ENCODE data around the gene ALKBH3. TPM values are rescaled to one million over a fixed set of nuclear protein-coding genes. Genes with fewer than 3 reads are reported as not detected.
A peak's percentile ranks its signal among the peaks of the same experiment; 100 is the strongest.

ALKBH3 gene
- total RNA-seq, 6 experiments from 2014 or later: 24.0 to 35.9 (median 31.5) TPM

DNA sequence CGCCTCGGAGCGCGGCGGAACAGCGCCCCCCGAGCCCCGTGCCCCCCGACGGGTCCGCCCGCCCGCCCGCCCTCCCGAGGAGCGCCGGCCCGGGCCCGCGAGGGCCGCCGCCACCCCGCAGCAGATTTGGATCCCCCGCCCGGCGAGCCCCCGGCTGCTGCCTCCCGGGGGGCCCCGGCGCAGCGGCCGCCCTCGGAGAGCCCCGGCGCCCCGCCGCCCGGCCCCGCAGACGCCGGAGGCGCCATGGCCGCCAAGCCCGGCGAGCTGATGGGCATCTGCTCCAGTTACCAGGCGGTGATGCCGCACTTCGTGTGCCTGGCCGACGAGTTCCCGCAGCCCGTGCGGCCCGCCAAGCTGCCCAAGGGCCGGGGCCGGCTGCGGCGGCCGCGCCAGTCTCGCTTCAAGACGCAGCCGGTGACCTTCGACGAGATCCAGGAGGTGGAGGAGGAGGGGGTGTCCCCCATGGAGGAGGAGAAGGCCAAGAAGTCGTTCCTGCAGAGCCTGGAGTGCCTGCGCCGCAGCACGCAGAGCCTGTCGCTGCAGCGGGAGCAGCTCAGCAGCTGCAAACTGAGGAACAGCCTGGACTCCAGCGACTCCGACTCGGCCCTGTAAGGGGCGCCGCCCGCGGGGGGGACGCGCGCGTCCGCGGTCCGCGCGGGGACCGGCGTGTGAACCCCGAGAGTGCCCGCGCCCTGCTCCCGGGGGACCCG is 62.2 kb downstream of the ALKBH3 start:
- Mint-ChIP-seq H3K9me3 (no peaks in the 10 kb centered on the region), H3K36me3 (ENCODE audit: low read depth) (no peaks in the 10 kb centered on the region), H3K4me1 (ENCODE audit: low read depth) (peaks cover 30% of the 10 kb centered on the region), H3K27me3 (ENCODE audit: insufficient read depth) (peaks cover 36% of the 10 kb centered on the region), H3K4me3 (peak overlapping the region; percentile 64), H3K27ac (no peak overlapping the region)
- DNase-seq: no peak
- TF ChIP-seq CTCF (IDR thresholded peaks at IDR 0.05): no peak

DNA sequence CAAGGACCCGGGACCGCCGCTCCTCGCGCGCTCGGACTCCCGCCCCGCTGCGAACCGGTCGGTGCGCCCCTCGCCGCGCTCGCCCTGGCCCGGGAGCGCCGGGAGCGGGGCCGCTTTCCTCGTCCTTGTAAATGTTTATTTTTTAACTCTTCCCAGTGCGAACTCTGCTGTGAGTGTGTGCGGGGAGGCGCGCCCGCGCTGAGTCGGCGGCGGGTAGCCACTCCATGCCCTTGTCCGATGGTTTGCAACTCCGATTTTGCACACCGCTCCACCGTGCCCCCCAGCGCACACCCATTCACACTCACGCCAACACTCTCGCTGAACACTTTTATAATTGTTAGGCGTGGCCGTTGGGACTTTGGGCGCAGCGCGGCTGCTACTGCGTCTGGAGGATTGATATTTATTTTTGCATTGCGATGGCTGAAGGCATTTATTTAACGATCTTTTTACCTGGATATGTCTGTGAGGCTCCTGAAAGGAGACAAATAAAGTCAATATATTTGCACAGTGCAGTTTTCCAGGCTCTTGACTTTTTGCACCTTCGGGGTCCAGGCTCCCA is 62.8 kb downstream of the ALKBH3 start:
- Mint-ChIP-seq H3K36me3 (ENCODE audit: low read depth) (no peaks in the 10 kb centered on the region), H3K4me1 (ENCODE audit: low read depth) (peaks cover 24% of the 10 kb centered on the region), H3K27me3 (ENCODE audit: insufficient read depth) (peaks cover 36% of the 10 kb centered on the region), H3K4me3 (peak overlapping the region; percentile 88), H3K27ac (no peak overlapping the region), H3K9me3 (no peaks in the 10 kb centered on the region)
- TF ChIP-seq CTCF (IDR thresholded peaks at IDR 0.05): no peak
- DNase-seq: no peak

GRCh38 chr11:43943931-43944751 is 63.5 kb downstream of the ALKBH3 start:
- H3K27me3 Mint-ChIP-seq (ENCODE audit: insufficient read depth): peaks cover 36% of the 10 kb centered on the region
- peaks cover 24% of the 10 kb centered on the region for H3K4me1 Mint-ChIP-seq (ENCODE audit: low read depth)
- H3K36me3 Mint-ChIP-seq (ENCODE audit: low read depth): no peaks in the 10 kb centered on the region
- DNase-seq: no peak
- no peak for TF ChIP-seq CTCF (IDR thresholded peaks at IDR 0.05)
- peak overlapping the region; percentile 88 for H3K4me3 Mint-ChIP-seq
- H3K9me3 Mint-ChIP-seq: no peaks in the 10 kb centered on the region
- H3K27ac Mint-ChIP-seq: no peak overlapping the region

DNA sequence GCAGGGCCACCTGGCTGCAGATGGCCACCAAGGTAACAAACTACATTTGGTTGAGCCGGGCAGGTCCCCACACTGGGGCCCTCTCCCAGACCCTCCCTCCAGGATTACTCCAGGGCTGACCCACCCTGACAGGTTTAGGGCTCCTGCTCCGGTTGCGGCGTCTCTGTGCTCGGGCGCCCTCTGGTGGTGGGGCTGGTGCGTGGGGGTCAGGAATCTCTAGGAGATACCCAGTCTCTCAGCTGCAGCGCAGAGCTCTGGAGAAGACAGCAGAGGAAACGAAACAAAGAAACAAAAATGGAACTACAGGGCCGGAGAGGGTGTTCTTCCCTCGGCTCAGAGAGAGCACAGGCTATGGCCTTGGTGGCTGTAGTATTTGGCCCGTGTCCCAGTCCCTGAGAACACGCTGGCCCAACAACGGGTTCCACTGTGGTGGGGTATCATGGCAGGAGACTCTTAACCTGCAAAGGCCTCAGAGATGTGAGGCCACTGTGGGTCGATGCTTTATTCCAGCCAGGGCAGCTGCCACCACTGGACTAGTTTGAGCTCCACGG is 64.2 kb downstream of the ALKBH3 start:
- peak overlapping the region; percentile 24; the same call in 1 of the 2 replicates for H3K4me3 Mint-ChIP-seq
- no peaks in the 10 kb centered on the region for H3K9me3 Mint-ChIP-seq
- no peak overlapping the region for H3K27ac Mint-ChIP-seq
- peaks cover 24% of the 10 kb centered on the region for H3K4me1 Mint-ChIP-seq (ENCODE audit: low read depth)
- TF ChIP-seq CTCF (IDR thresholded peaks at IDR 0.05): peak; percentile 95
- H3K36me3 Mint-ChIP-seq (ENCODE audit: low read depth): no peaks in the 10 kb centered on the region
- peaks cover 33% of the 10 kb centered on the region for H3K27me3 Mint-ChIP-seq (ENCODE audit: insufficient read depth)
- DNase-seq: no peak

GRCh38 chr11:43947003-43947500 is 66.4 kb downstream of the ALKBH3 start:
- peak; percentile 63 for TF ChIP-seq CTCF (IDR thresholded peaks at IDR 0.05)
- Mint-ChIP-seq H3K4me3 (no peak overlapping the region), H3K9me3 (no peaks in the 10 kb centered on the region), H3K27me3 (ENCODE audit: insufficient read depth) (peaks cover 37% of the 10 kb centered on the region), H3K4me1 (ENCODE audit: low read depth) (peaks cover 18% of the 10 kb centered on the region), H3K36me3 (ENCODE audit: low read depth) (no peaks in the 10 kb centered on the region), H3K27ac (no peak overlapping the region)
- DNase-seq: peak; percentile 39

Measured in HFFc6 (cell line).